OCI-LY3 (cell line): ENCODE data around the gene TMEM258.

Experiments
- CTCF ChIP-seq: fragments of 200-600, 300-600 bp; sonication (generic); IDR thresholded peaks from 2 replicates; pipeline ENCODE4 v1.5.1; 2014; ENCODE audit warnings: antibody characterized with exemption, low read length, low read depth
- EZH2phosphoT487 ChIP-seq: fragments of 200-600 bp; shearing (Covaris generic); IDR thresholded peaks from 2 replicates; pipeline ENCODE4 v1.6.1; 2018; ENCODE audit warnings: antibody characterized with exemption, mixed run types, low read depth

- TF ChIP-seq CTCF = no peak
- TF ChIP-seq EZH2phosphoT487 = no peak
These were observed 30.2 kb downstream of the TMEM258 start for GRCh38 chr11:61762223-61762615.
